Astrocyte of the cerebellum (primary cell): ENCODE results near the gene THBS3.
"Not testable (repeated sequence)": the region's sequence is repeated elsewhere in the genome, so short reads cannot be mapped to it uniquely, and the experiment has no call there.

ENCODE experiments used
- DNase-seq: peaks from one replicate; pipeline ENCODE4 v3.0.0-alpha.2; 2011; ENCODE audit warnings: low read depth
- H3K4me3 ChIP-seq: 2 replicates; pipeline ENCODE4 v1.5.1; 2011; ENCODE audit warnings: mild to moderate bottlenecking, low read depth, low read length, moderate library complexity
- in situ Hi-C: cut with HindIII; loops from 2 replicates; pipeline ENCODE4 v1.10.0; 2017; ENCODE audit warnings: low sequenced_read_pairs
- TF ChIP-seq, protein P1 (sequence below): IDR thresholded peaks from 2 replicates; pipeline ENCODE4 v1.5.1; 2012; ENCODE audit warnings: low read length, low read depth, moderate library complexity, mild to moderate bottlenecking; ENCODE audit errors: missing control alignments

Gene THBS3

DNA sequence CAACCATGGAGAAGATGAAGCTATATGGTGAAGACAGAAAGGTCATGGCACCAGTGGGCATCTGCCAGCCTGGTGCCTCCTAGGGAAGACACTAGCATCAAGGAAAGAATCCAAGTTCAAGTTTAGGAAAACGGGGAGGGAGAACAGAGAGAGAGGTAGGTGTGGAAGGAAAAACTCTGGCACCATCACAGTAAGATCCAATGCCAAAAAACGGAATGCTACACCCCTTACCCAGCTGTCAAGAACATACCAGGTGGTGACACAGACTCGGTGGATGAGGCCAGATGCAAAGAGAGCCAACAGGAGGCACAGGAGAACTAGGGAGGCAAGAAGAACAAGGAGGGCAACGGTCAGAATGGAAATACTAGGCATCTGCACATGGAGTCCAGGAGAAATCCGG lies 38.2 kb downstream of the THBS3 start:
- TF ChIP-seq, protein P1, sequence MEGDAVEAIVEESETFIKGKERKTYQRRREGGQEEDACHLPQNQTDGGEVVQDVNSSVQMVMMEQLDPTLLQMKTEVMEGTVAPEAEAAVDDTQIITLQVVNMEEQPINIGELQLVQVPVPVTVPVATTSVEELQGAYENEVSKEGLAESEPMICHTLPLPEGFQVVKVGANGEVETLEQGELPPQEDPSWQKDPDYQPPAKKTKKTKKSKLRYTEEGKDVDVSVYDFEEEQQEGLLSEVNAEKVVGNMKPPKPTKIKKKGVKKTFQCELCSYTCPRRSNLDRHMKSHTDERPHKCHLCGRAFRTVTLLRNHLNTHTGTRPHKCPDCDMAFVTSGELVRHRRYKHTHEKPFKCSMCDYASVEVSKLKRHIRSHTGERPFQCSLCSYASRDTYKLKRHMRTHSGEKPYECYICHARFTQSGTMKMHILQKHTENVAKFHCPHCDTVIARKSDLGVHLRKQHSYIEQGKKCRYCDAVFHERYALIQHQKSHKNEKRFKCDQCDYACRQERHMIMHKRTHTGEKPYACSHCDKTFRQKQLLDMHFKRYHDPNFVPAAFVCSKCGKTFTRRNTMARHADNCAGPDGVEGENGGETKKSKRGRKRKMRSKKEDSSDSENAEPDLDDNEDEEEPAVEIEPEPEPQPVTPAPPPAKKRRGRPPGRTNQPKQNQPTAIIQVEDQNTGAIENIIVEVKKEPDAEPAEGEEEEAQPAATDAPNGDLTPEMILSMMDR: no peak
- in situ Hi-C loops: loop anchor here (5.0 to 10.0 kb wide), 2 partner anchors 57 to 75 kb away; no protein-coding TSS in a partner anchor
- no peak overlapping the region for H3K4me3 ChIP-seq
- DNase-seq: no peak

DNA sequence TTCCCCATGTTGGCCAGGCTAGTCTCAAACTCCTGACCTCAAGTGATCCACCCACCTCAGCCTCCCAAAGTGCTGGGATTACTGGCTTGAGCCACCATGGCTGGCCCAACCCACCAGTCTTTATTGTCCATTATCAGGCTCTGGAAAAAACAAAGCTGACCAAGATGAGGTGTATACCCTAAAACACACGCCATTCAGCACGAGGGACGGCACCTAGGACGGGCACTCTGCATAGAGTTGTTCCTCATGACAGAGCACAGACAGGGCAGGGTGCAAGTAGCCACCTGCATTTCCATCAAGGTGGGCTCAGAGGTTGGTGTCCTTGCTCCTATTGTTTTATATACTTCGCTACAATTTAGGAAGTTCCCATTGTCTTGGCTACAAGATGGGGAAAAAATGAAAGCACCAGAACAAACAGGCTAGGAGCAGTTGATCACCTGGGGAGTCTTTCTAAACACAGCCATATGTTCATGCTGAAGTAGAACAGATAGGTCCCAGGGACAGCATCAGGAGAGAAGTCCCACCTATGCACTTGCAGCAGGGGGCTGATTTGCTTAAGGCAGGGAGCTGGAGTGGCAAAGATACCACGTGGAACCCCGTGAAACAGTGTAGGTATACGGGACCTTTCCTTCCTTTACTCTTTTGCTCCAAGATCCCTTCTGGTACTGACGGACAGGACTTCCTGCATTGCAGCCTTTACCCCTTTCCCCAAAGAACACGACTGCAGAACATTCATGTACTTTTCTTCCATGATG lies 39.1 kb downstream of the THBS3 start:
- TF ChIP-seq, protein P1: no peak
- in situ Hi-C loops: loop anchor here (5.0 to 10.0 kb wide), 2 partner anchors 56 to 74 kb away; no protein-coding TSS in a partner anchor
- DNase-seq: no peak
- H3K4me3 ChIP-seq: no peak overlapping the region

- H3K4me3 ChIP-seq, DNase-seq: not testable (repeated sequence)
- in situ Hi-C loops: loop anchor here (5.0 to 10.0 kb wide), 2 partner anchors 56 to 73 kb away; no protein-coding TSS in a partner anchor
Measured at GRCh38 chr1:155168105-155168445, 39.6 kb downstream of the THBS3 start.

DNA sequence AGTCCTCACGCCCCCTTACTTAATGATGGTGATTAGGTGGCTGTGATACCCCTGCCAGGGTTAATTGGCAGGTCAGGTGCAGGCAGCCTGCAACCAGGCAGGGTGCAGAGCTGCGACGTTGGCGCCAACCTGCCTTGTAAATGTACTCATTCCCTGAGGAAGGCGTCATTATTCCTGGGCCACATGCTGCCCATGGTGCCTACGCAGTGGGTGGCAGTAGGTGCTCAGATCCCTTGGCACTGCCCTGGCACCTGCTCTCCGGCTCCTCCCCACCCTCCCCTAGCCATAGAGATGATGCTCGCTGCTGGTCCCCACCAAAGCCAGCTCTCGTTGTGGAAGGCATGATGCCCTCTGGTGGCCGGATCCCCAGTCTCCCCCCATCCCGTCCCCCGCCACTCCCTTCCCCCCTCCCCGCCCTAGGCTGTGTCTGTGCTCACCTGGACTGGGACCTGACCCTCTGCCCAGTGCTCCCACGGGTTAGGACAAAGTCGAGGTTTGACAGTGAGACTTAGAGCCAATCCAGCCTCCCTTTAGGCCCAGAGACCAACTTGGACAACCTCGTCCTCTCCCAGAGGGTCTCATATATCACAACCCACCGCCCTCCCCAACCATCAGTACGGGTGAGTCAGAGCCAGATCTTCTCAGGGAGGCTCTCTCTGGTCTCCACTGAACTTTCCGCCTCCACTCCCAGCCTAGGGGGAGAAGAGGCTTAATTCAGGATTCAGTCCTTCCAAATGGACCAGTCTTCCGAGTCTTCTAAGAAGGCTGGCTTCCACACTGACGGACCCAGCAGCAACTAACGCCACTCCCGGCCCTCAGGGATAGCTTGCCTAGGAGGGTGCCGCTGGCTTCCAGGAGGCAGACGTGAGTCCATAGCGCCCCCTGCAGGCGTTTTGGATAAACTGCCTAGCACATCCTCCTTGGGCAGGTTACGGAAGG lies 40.3 kb downstream of the THBS3 start:
- in situ Hi-C loops: loop anchor here (5.0 to 10.0 kb wide), 2 partner anchors 55 to 73 kb away; no protein-coding TSS in a partner anchor
- DNase-seq: peak; percentile 70
- H3K4me3 ChIP-seq: peak overlapping the region; percentile 9
- TF ChIP-seq, protein P1: peak; percentile 90

GRCh38 chr1:155166471-155167165 lies 41.1 kb downstream of the THBS3 start:
- TF ChIP-seq, protein P1: no peak
- in situ Hi-C loops: loop anchor here (5.0 to 10.0 kb wide), 2 partner anchors 54 to 72 kb away; no protein-coding TSS in a partner anchor
- no peak for DNase-seq
- no peak overlapping the region for H3K4me3 ChIP-seq

DNA sequence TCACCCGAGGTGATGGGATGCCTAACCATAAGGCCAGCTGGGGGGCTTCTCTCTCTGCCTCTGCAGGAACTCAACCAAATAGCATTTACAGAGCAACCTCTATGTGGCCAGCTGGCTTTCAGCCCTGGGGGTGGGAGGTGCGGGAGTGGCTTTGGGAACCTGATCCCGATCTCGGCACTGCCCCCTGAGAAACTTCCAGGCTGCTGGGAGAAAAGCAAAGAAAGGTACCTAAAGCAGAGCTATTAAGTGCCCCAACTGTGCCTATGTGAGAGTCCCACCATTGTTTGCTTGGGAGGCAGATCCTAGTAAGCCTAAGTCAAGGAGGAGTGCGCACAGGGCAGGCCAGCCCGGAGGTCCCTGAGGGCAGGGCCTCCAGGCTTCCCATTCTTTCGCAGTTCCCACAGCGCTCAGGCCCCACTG lies 41.6 kb downstream of the THBS3 start:
- in situ Hi-C loops: loop anchor here (5.0 to 10.0 kb wide), 2 partner anchors 54 to 71 kb away; no protein-coding TSS in a partner anchor
- no peak for DNase-seq
- TF ChIP-seq, protein P1: no peak
- no peak overlapping the region for H3K4me3 ChIP-seq

GRCh38 chr1:155164625-155165024 lies 43.1 kb downstream of the THBS3 start:
- DNase-seq, H3K4me3 ChIP-seq: not testable (repeated sequence)
- in situ Hi-C loops: loop anchor here (5.0 to 10.0 kb wide), 2 partner anchors 52 to 70 kb away; no protein-coding TSS in a partner anchor

DNA sequence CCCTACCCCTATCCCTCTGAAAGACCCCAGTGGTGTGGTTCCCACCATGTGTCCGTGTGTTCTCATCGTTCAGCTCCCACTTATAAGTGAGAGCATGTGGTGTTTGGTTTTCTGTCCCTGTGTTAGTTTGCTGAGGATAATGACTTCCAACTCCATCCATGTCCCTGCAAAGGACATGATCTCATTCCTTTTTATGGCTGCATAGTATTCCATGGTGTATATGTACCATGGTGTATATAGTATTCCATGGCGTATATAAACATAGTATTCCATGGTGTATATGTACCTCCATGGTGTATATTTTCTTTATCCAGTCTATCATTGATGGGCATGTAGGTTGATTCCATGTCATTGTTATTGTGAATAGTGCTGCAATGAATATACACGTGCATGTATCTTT lies 43.9 kb downstream of the THBS3 start:
- not testable (repeated sequence) for DNase-seq, H3K4me3 ChIP-seq
- in situ Hi-C loops: loop anchor here (10.0 kb wide), 1 partner anchor 69 kb away; no protein-coding TSS in a partner anchor

DNA sequence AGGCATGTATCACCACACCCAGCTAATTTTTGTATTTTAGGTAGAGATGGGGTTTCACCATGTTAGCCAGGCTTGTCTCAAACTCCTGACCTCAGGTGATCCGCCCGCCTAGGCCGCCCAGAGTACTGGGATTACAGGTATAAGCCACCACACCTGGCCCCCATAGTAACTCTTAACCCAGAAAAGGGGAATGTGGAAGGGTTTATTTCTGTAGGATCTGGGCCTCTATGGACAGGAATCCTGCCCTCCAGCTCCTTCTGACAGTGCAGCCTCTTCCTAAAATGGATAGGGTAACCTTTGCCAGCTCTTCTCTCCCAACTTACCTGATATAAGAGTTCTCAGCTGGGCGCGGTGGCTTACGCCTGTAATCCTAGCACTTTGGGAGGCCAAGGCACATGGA lies 45.1 kb downstream of the THBS3 start:
- DNase-seq, H3K4me3 ChIP-seq: not testable (repeated sequence)
- in situ Hi-C loops: loop anchor here (10.0 kb wide), 1 partner anchor 68 kb away; no protein-coding TSS in a partner anchor
